Right kidney (tissue), 1 donor: Measurements from ENCODE around the gene CHRM1.

Experiments
- DNase-seq: peaks from one replicate; pipeline ENCODE4 v3.0.0-alpha.2; 2016

CHRM1 gene

DNA sequence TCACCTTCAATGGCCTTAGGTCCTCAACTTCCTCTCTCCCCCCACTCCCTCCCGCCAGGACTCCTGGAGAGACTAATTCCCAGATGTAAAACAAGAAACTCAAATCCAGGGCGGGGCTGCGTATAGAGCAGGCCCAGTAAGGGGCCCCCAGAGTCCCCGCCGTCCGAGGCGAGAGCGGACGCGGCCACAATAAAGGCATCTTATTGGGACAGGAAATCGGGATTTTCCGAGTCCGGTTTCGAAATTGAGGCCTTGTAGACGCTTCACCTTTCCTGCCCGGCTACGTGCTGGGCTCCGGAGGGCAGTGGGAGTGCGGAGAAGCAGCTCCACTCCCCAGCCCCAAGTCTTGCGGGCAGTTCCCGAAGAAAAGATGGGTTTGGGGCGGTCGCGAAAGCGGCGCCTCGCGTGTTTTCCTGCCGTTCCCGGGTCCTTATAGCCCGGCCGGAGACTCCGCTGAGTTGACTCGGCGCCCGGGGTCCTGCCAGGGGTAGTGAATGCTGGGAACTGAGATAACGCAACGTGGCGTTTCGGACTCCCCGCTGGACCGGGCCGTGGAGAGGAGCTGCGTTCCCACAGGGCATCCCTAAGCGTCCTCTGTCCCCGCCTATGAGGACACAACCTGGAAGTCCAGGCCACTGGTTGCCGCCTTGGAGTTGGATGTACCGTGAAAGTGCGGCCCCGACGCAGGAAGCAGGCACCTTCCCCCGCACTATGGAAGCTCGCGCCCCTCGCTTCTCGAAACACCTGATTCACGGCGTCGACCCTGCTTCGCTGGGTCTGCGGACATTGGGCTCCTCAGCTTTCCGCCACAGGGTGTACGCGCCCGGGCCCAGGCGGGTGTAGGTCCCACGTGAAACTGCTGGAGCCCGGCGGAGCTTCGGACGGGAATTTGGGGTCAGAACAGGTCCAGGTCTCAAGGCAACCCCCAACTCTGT is 4.8 kb upstream of the CHRM1 start:
- DNase-seq: peak; percentile 63

DNA sequence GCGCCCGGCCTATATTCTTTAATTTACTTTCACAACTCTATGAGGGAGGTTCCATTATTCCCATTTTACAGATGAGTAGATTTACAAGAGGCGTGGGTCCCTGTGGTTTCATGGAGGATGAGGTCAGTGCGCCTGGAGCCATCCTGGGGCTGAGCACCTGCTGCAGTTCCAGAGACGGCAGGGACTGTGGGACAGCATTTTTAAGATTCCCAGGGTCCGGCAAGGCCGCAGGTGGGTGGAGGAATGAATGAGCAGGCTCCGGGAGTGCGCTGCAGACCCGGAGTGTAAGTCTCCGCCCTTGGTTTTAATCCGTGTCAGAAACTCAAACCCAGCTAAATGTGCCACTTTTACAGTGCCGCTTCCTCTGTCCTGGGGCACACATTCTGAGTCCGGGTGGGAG is 4.1 kb upstream of the CHRM1 start:
- no peak for DNase-seq

DNA sequence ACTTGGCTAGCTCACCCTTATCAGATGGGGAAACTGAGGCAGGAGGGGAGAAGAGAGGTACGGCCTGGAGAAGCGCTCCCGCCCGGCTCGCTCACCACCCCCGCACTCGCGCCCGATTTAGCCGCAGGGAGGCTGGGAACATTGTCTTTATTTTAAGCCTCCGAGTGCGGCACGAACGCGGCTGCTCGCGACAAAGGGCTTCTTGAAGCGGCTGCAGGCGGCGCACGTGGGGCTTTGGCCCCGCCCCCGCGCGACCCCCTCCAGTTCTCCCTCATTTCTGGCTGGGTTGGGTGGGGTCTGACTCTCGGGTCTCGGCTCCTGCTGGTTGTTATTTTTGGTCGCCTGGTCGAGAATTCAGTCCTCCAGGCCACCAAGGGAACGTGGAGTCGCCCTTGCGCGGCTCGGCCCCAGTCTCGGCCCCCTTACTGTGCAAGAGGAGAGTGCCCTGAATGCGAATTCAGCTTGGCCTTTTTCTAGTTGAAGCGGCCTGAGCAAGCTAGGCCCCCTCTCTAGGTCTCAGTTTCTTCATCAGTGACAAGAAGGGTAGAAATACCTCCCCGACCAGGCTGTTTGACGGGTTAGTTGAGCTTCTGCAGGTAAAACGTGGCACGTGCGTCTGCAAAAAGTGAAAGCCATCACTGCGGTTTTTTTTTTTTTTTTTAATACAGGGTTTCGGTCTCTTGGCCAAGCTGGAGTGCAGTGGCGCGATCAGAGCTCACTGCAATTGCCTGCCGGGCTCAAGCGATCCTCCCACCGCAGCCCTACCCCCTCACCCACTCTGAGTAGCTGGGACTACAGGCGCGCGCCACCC is 2.6 kb upstream of the CHRM1 start:
- peak; percentile 48 for DNase-seq

DNA sequence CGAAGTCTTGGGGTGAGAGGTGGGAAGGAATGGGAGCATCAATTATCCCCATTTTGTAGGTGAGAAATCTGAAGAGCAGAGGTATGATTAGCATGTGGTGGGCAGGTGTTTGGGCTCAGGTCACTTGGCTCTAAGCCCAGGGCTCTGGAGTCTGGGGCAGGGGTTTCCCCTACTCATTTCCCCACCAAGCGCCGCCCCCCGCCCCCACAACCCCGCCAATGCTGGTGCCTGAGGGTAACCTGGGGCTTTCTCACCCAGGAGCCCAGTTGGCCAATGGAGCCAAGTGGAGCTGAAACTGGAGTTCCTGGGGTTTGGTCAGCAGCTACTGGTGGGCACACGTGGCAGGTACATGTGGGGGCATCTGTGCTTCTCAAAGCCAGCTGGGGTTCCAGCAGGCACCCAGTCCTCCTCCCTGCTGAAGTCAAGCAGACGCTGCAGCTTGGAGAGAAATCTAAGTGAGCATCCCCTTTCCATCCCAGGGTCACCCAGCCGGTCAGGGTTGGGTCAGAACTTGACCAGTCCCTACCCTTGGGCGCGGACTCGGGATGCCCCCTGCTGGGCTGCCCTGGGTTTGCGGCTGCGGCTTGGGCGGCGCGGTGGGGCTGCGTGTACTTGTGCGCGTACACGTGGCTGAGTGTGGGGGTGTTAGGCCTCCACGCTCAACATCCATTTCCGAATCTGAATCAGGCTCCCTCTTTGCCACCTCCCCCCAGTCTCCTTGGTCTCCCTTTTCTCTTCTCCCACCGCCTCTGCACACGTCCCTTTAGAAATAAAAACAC is 1.7 kb upstream of the CHRM1 start:
- DNase-seq: no peak

DNA sequence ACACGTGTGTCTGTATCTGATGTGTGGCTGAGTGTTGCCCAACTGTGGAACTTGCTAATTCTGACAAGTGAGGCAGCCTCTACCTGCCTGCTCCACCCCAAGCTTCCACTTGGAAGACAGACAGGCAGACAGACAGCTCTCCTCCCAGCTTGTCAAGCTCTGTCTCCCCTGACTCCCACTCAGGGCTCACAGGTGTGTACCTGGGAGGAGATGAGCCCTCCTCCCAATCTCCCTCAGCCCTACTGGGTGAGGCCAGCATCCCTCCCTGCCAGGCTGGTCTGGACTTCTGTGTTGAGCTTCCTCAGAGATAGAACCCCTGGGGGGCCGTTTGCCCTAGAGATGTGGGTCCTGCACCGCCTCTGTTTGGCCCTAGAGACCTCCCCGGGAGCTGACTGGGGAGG is 1.0 kb upstream of the CHRM1 start:
- no peak for DNase-seq

DNA sequence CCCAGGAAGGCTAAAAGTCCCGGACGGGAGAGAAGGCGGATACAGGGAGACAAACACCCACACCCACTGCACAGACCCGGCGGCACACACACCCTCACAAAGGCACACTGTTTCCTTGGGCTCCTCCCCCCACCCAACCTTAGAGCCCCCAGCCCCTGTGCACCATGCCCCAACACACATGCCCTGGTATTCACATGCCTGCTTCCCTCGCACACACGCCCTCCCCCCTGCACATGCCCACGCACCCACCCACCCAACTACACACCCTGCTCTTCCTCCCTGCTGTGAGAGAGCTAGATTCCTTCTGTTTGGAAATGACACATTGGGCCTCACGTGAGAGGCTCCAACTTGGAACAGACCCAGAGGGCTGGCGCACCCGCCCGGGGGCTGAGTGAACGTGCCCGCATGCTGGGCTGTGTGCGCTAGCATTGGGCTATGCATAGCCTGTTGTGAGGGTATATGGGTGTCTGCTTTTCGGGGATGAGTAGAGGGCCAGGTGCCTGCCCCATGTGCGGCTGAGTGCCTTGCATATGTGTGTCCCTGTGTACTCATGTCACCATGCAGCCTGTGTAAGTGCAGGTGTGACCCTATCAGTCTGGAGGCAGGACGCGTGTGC is 518 bp upstream of the CHRM1 start:
- no peak for DNase-seq

DNA sequence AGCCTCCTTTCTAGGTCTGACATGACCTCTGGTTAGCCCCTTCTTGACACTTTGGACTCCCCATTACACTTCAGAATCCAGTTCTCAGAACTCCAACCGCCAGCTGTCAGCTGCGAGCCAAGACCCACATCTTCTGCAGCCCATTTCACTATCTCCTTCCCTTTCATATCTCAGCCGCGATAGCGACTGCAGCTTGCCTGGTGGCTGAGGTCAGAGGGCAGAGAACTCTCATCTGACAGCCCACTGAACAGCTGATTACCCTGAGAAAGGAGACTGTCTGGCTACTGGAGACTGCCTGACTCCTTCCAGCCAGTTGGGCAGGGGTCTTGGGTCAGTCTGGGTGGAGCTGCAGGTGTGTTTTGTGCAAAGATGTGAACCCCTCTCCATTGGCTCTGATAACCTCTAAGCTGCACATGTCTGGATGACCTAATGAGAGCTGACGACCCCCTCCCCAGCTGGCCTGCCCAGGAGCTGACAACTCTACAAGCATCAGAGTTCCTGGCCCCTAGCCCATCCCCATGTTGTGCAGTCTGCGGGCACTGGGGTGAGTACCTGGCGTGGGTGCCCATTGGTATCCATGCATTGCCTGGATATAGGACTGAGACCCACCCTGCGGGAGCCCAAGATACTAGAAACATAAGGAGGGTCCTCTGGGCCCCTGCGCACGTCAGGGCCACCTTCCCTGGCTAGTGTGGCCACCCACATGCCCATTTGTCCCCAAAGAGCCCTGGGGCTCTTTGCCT is 1.1 kb downstream of the CHRM1 start:
- no peak for DNase-seq

DNA sequence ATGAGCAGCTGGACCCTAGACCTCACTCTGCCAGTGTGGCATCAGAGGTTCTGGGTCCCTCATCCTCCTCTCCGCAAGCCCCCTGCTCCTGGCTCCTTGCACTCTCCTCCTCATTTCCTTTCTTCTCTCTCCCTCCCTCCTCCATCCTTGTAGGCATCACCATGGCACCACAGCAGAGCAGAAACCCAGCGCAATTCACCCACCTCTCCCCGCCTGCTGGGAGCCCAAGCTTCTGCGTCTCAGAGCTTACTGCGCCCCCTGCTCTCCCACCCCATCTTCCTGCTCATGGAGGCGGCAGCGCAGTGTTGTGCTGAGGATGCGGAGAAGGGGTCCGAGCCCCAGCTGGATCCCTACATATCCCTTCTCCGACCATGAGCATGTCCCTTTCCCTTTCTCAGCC is 1.7 kb downstream of the CHRM1 start:
- no peak for DNase-seq

DNA sequence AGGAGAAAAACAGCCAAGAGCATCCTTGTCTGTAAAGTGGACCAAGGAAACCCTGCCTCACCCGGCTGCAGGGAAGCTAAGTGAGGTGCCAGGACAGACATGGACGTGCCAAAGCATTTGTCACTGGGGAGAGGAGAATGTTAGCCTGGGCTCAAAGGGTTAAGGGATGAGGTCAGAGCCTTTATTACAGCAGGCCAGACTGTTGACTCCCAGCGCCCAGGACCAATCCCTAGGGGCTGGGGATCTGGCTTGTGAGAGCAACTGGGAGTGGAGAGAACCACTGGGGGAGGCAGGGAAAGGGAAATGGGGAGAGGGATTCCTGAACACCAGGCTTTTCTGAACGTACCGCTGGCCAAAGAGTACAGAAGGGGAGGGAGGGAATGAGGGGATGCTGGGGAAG is 2.6 kb downstream of the CHRM1 start:
- no peak for DNase-seq

DNA sequence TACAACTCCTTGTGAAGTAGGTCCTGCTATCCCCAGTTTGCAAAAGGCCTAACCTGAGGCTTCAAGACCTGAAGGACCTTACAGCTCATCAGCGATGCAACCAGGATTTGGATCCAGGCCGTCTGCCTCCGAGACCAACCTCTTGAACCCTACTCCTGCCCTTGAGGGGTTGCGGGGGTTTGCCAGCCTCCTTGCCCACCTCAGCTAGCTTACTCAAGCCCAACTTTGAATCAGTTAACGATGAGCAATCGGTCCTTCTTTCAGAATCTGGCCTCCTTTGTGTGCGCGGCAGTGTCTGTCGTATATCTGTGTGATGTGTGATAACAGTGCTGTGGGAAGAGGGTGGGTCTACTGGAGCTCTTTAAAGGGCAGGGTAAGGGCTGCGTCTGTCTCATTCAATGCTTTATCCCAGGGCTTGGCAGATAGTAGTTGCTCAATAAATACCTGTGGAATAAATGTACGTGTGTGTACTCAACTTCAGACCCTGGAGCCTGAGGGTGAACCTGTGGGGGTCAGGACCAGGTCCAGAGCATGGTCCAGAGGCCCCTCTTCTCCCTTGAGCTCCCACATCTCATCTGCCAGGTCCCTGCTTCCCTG is 3.2 kb downstream of the CHRM1 start:
- no peak for DNase-seq

DNA sequence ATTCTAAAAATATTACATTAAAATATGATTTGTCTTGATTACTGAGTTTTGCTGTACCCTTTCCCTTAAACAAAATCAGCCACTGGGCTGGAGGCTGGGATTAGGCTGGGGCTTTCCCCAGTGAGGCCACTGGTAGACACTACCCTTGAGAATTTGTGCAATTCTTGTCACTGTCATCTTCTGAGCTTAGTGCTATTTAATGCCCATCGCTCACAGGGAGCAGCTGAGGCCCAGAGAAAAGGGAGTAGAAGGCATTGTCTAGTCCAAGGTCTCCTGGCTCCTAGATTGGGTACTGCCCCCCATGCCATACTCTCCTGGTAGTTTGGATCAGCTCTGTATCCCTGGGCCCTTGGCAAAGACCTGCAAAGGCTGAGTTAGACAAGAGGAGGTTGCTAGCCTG is 6.7 kb downstream of the CHRM1 start:
- DNase-seq: no peak

DNA sequence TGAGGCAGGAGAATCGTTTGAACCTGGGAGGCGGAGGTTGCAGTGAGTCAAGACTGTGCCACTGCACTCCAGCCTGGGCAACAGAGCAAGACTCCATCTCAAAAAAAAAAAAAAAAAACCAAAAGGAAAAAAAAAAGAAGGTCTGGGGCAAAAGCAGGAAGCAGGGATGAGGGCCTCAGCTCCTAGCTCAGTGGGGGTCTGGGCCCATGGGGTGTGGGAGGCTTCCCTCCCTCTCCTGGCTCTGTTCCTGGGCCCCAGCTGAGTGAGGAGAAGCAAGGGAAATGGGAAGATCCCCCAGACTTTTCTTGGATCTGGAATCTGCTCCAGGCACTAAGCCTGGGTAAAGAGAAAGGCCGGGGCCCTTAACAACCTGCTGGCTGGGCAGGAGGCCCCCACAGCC is 8.9 kb downstream of the CHRM1 start:
- no peak for DNase-seq

DNA sequence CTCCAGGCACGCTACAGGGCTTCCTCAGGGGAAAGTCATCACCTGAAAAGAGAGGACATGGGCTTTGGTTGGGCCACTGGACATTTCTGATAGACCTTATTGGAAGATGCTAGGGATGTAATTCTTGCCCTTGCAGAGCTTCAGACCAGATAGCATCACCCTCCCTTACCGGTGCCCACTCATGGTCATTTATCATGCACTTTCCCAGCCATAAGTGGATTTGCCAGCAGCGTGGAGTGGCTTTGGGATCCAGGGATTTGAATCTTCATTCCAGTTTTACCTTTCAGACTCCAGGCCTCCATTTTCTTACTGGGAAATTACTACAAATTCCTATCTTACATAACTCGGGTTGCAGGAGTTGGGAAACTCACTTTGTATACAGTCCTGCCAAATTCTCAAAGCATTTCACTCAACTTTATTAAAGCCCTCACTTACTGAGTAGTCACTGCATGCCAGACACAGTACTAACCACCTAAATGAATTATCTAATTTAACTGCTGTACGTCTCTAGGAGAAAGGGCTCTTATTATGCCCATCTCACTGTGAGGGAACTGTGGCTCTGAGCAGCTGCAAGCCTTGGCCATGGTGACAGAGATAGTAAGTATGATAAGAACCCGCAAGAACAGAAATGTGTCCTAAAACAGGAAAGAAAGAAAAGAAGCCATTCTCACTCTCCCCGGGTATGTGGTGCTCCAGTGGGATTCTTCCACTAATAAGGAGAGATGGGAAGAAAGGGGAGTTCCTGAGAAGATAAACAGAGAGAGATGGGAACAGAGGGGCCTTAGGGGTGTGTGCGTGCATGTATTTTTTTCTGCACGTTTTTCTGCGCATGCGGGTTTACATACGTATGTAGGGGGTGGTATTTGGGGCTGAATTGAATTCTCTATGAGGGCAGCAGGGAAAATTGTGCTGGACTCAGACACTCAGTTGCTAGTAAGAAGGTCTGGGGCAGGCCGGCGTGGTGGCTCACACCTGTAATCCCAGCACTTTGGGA is 9.7 kb downstream of the CHRM1 start:
- no peak for DNase-seq

DNA sequence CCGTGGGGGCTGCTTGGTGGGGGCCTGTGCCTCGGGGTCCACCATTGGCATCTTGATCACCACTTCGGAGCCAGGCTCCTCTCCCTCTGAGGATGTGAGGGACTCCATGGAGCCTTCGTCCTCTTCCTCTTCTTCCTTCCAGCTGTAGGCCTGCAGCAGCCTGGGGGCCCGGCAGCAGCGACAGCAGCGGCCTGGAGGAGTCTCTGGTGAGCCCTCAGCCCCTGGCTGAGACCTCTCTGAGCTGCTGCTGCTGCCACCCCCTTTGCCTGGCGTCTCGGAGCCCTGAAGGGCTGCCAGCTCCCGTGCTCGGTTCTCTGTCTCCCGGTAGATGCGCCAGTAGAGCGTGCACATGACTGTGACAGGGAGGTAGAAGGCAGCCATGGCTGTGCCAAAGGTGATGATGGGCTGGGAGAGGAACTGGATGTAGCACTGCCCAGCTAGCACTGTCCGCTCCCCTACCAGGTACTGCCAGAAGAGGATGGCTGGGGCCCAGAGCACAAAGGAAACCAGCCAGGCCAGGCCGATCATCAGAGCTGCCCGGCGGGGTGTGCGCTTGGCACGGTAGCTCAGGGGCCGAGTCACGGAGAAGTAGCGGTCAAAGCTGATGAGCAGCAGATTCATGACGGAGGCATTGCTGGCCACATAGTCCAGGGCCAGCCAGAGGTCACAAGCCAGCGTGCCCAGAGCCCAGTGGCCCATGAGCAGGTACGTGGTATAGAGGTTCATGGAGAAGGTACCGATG is 10.9 kb downstream of the CHRM1 start:
- no peak for DNase-seq

DNA sequence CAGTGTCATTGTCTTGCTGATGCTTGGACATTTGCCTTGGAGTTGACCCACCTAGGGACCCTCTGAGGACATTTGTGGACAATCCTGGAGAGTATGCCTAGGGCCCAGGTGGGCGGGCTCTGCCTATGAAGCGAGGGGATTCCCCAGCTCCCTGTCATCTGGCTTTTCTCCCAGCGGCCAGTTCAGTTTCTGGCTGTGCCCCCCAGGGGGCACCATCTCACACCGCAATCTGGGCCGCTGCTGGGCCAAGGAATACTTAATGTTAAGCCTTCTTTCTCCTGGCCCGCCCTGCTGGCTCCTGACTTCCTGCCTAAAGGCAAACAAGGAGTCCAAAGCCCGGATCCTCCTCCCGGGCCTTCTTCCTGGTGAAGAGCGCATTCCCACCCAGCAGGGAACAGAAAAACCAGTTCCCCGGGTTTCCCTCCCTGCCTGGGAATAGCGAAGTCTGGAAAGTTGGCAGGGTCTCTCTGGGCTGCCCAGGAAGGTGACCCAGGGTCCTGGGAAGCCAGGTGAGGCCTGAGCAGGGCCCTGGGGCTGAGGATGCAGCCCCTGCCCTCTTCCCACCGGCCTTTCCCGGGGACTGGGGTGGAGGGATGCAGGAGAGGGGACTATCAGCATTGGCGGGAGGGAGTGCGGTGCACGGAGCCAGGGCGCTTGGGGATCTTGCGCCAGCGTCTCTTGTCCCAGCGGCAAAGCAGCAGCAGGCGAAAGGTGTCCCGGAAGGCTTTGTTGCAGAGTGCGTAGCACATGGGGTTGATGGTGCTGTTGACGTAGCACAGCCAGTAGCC is 11.9 kb downstream of the CHRM1 start:
- DNase-seq: peak; percentile 54

DNA sequence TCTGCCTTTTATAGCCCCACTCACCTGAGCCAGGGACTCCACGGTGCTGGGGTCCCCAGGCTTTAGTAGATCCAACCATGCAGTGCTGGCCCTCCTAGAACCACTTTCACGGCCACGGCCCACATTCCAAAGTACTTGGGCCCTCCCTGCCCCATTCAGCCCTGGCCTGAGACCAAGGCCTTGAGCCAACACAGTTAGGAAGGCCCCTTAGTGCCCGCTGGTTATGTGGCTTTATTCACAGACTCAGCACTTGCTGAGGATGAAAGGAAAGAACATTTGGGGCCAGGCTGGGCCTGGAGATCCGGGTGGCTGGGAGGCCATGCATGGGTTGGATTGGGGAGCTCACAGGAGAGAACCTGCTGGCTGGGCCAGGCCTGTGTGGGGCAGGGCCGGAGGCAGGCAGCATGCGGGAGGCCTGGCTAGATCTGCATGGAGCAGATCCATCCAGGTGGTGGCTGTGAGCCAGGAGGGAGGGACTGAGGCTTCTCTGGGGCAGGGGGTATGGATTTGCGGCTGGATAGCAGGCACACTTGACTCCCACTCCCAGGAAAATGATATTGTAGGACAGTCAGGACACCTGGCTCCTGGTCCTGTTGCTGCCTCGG is 12.6 kb downstream of the CHRM1 start:
- DNase-seq: no peak

DNA sequence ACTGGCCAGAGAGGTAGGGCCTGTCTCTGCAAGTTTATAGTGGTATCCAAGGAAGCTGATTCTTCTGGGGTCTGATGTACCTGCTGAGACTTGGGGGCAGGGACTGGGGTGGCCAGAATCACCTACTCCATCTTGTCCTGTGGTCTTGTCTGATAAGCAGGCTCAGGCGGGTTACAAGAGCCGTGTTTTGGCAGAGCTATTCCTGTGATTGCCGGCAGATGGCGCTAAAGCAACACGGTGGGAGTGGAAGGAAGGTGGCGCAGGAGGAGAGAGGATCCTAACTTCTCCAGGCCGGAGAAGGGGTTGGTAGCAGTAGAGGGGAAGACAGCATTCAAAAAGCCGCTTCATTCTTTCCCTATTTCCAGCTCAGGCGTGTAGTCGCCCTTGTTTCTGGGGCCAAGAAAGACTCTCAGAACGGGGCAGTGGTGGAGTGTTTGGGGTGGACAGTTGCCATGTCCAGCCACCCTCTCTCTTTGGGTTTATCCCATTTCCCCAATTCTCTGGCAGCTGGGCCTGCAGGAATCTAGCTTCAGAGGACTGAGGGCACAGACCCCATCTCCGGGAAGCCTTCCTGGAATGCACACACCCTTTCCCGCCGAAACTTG is 15.1 kb downstream of the CHRM1 start:
- DNase-seq: peak; percentile 57
